Measurements from ENCODE around the gene FAM118B.

The FAM118B gene

GRCh38 chr11:126188332-126189108 lies 23.1 kb upstream of the FAM118B start:
- Histone ChIP-seq H3K9me3 (ENCODE audit: control insufficient read depth, insufficient read depth, low read length) (no peaks in the 10 kb centered on the region), H3K4me1 (ENCODE audit: control insufficient read depth, insufficient read depth, low read length) (no peaks in the 10 kb centered on the region), H3K9ac (ENCODE audit: low read depth, low read length) (no peak overlapping the region), H3K27ac (ENCODE audit: low read depth, low read length) (no peak overlapping the region), H3K36me3 (ENCODE audit: control insufficient read depth, insufficient read depth, low read length) (peaks cover 31% of the 10 kb centered on the region), H3K4me3 (ENCODE audit: low read depth, low read length) (no peak overlapping the region), H3K27me3 (ENCODE audit: control insufficient read depth, insufficient read depth, low read length) (no peaks in the 10 kb centered on the region)

GRCh38 chr11:126189109-126189929 lies 22.3 kb upstream of the FAM118B start:
- peaks cover 36% of the 10 kb centered on the region for H3K36me3 ChIP-seq (ENCODE audit: control insufficient read depth, insufficient read depth, low read length)
- H3K9ac ChIP-seq (ENCODE audit: low read depth, low read length) = no peak overlapping the region
- no peaks in the 10 kb centered on the region for H3K9me3 ChIP-seq (ENCODE audit: control insufficient read depth, insufficient read depth, low read length)
- no peaks in the 10 kb centered on the region for H3K4me1 ChIP-seq (ENCODE audit: control insufficient read depth, insufficient read depth, low read length)
- H3K27me3 ChIP-seq (ENCODE audit: control insufficient read depth, insufficient read depth, low read length) = no peaks in the 10 kb centered on the region
- H3K4me3 ChIP-seq (ENCODE audit: low read depth, low read length) = no peak overlapping the region
- H3K27ac ChIP-seq (ENCODE audit: low read depth, low read length) = no peak overlapping the region

- H3K9me3 ChIP-seq (ENCODE audit: control insufficient read depth, insufficient read depth, low read length) = no peaks in the 10 kb centered on the region
- H3K4me3 ChIP-seq (ENCODE audit: low read depth, low read length) = no peak overlapping the region
- no peaks in the 10 kb centered on the region for H3K4me1 ChIP-seq (ENCODE audit: control insufficient read depth, insufficient read depth, low read length)
- H3K9ac ChIP-seq (ENCODE audit: low read depth, low read length) = no peak overlapping the region
- H3K27ac ChIP-seq (ENCODE audit: low read depth, low read length) = no peak overlapping the region
- H3K27me3 ChIP-seq (ENCODE audit: control insufficient read depth, insufficient read depth, low read length) = no peaks in the 10 kb centered on the region
- peaks cover 44% of the 10 kb centered on the region for H3K36me3 ChIP-seq (ENCODE audit: control insufficient read depth, insufficient read depth, low read length)
Observed at GRCh38 chr11:126190792-126191191, 20.8 kb upstream of the FAM118B start.

- Histone ChIP-seq H3K9me3 (ENCODE audit: control insufficient read depth, insufficient read depth, low read length) (no peaks in the 10 kb centered on the region), H3K36me3 (ENCODE audit: control insufficient read depth, insufficient read depth, low read length) (peaks cover 49% of the 10 kb centered on the region), H3K27me3 (ENCODE audit: control insufficient read depth, insufficient read depth, low read length) (no peaks in the 10 kb centered on the region), H3K4me3 (ENCODE audit: low read depth, low read length) (no peak overlapping the region), H3K9ac (ENCODE audit: low read depth, low read length) (no peak overlapping the region), H3K4me1 (ENCODE audit: control insufficient read depth, insufficient read depth, low read length) (no peaks in the 10 kb centered on the region), H3K27ac (ENCODE audit: low read depth, low read length) (no peak overlapping the region)
Observed at GRCh38 chr11:126191379-126192073, 20.1 kb upstream of the FAM118B start.

- Histone ChIP-seq H3K36me3 (ENCODE audit: control insufficient read depth, insufficient read depth, low read length) (peaks cover 56% of the 10 kb centered on the region), H3K9me3 (ENCODE audit: control insufficient read depth, insufficient read depth, low read length) (peaks cover 6% of the 10 kb centered on the region), H3K27ac (ENCODE audit: low read depth, low read length) (no peak overlapping the region), H3K27me3 (ENCODE audit: control insufficient read depth, insufficient read depth, low read length) (no peaks in the 10 kb centered on the region), H3K4me3 (ENCODE audit: low read depth, low read length) (no peak overlapping the region), H3K4me1 (ENCODE audit: control insufficient read depth, insufficient read depth, low read length) (no peaks in the 10 kb centered on the region), H3K9ac (ENCODE audit: low read depth, low read length) (no peak overlapping the region)
Observed at GRCh38 chr11:126192361-126192760, 19.2 kb upstream of the FAM118B start.

- Histone ChIP-seq H3K36me3 (ENCODE audit: control insufficient read depth, insufficient read depth, low read length) (peaks cover 63% of the 10 kb centered on the region), H3K4me3 (ENCODE audit: low read depth, low read length) (no peak overlapping the region), H3K27ac (ENCODE audit: low read depth, low read length) (no peak overlapping the region), H3K9ac (ENCODE audit: low read depth, low read length) (no peak overlapping the region), H3K27me3 (ENCODE audit: control insufficient read depth, insufficient read depth, low read length) (no peaks in the 10 kb centered on the region), H3K9me3 (ENCODE audit: control insufficient read depth, insufficient read depth, low read length) (peaks cover 10% of the 10 kb centered on the region), H3K4me1 (ENCODE audit: control insufficient read depth, insufficient read depth, low read length) (no peaks in the 10 kb centered on the region)
Observed at GRCh38 chr11:126193038-126193478, 18.5 kb upstream of the FAM118B start.

- Histone ChIP-seq H3K9me3 (ENCODE audit: control insufficient read depth, insufficient read depth, low read length) (peaks cover 10% of the 10 kb centered on the region), H3K9ac (ENCODE audit: low read depth, low read length) (no peak overlapping the region), H3K36me3 (ENCODE audit: control insufficient read depth, insufficient read depth, low read length) (peaks cover 73% of the 10 kb centered on the region), H3K27ac (ENCODE audit: low read depth, low read length) (no peak overlapping the region), H3K4me3 (ENCODE audit: low read depth, low read length) (no peak overlapping the region), H3K4me1 (ENCODE audit: control insufficient read depth, insufficient read depth, low read length) (no peaks in the 10 kb centered on the region), H3K27me3 (ENCODE audit: control insufficient read depth, insufficient read depth, low read length) (no peaks in the 10 kb centered on the region)
Observed at GRCh38 chr11:126194121-126194543, 17.4 kb upstream of the FAM118B start.

- Histone ChIP-seq H3K4me3 (ENCODE audit: low read depth, low read length) (no peak overlapping the region), H3K27ac (ENCODE audit: low read depth, low read length) (no peak overlapping the region), H3K9ac (ENCODE audit: low read depth, low read length) (no peak overlapping the region), H3K27me3 (ENCODE audit: control insufficient read depth, insufficient read depth, low read length) (no peaks in the 10 kb centered on the region), H3K4me1 (ENCODE audit: control insufficient read depth, insufficient read depth, low read length) (no peaks in the 10 kb centered on the region), H3K36me3 (ENCODE audit: control insufficient read depth, insufficient read depth, low read length) (peaks cover 81% of the 10 kb centered on the region), H3K9me3 (ENCODE audit: control insufficient read depth, insufficient read depth, low read length) (peaks cover 10% of the 10 kb centered on the region)
Observed at GRCh38 chr11:126195119-126195518, 16.5 kb upstream of the FAM118B start.

GRCh38 chr11:126197277-126197939 lies 14.2 kb upstream of the FAM118B start:
- Histone ChIP-seq H3K27me3 (ENCODE audit: control insufficient read depth, insufficient read depth, low read length) (no peaks in the 10 kb centered on the region), H3K9me3 (ENCODE audit: control insufficient read depth, insufficient read depth, low read length) (peaks cover 10% of the 10 kb centered on the region), H3K36me3 (ENCODE audit: control insufficient read depth, insufficient read depth, low read length) (peaks cover 84% of the 10 kb centered on the region), H3K4me3 (ENCODE audit: low read depth, low read length) (no peak overlapping the region), H3K4me1 (ENCODE audit: control insufficient read depth, insufficient read depth, low read length) (no peaks in the 10 kb centered on the region), H3K27ac (ENCODE audit: low read depth, low read length) (no peak overlapping the region), H3K9ac (ENCODE audit: low read depth, low read length) (no peak overlapping the region)

- peaks cover 84% of the 10 kb centered on the region for H3K36me3 ChIP-seq (ENCODE audit: control insufficient read depth, insufficient read depth, low read length)
- no peak overlapping the region for H3K9ac ChIP-seq (ENCODE audit: low read depth, low read length)
- H3K4me3 ChIP-seq (ENCODE audit: low read depth, low read length) = no peak overlapping the region
- peaks cover 10% of the 10 kb centered on the region for H3K9me3 ChIP-seq (ENCODE audit: control insufficient read depth, insufficient read depth, low read length)
- no peaks in the 10 kb centered on the region for H3K4me1 ChIP-seq (ENCODE audit: control insufficient read depth, insufficient read depth, low read length)
- no peak overlapping the region for H3K27ac ChIP-seq (ENCODE audit: low read depth, low read length)
- no peaks in the 10 kb centered on the region for H3K27me3 ChIP-seq (ENCODE audit: control insufficient read depth, insufficient read depth, low read length)
Observed at GRCh38 chr11:126198648-126199047, 12.9 kb upstream of the FAM118B start.
